ENCODE results near the gene TK1.
A peak's percentile ranks its signal among the peaks of the same experiment; 100 is the strongest.

TK1 gene

GRCh38 chr17:78204387-78205123 is 17.7 kb upstream of the TK1 start:
- peaks cover 18% of the 10 kb centered on the region for H3K36me3 Mint-ChIP-seq (ENCODE audit: low read depth)
- H3K27ac Mint-ChIP-seq = no peak overlapping the region
- DNase-seq = no peak
- H3K4me1 Mint-ChIP-seq (ENCODE audit: low read depth) = no peaks in the 10 kb centered on the region
- no peak overlapping the region for H3K4me3 Mint-ChIP-seq
- H3K27me3 Mint-ChIP-seq = no peaks in the 10 kb centered on the region
- H3K9me3 Mint-ChIP-seq = no peaks in the 10 kb centered on the region

GRCh38 chr17:78202666-78203065 is 15.8 kb upstream of the TK1 start:
- Mint-ChIP-seq H3K27ac (no peak overlapping the region), H3K9me3 (no peaks in the 10 kb centered on the region), H3K4me3 (no peak overlapping the region), H3K27me3 (no peaks in the 10 kb centered on the region), H3K36me3 (ENCODE audit: low read depth) (peaks cover 29% of the 10 kb centered on the region), H3K4me1 (ENCODE audit: low read depth) (peaks cover 3% of the 10 kb centered on the region)
- DNase-seq = no peak

GRCh38 chr17:78200451-78200850 is 13.6 kb upstream of the TK1 start:
- Mint-ChIP-seq H3K27ac (no peak overlapping the region), H3K27me3 (no peaks in the 10 kb centered on the region), H3K4me1 (ENCODE audit: low read depth) (peaks cover 3% of the 10 kb centered on the region), H3K9me3 (no peaks in the 10 kb centered on the region), H3K4me3 (no peak overlapping the region), H3K36me3 (ENCODE audit: low read depth) (peaks cover 30% of the 10 kb centered on the region)
- DNase-seq = no peak

GRCh38 chr17:78197147-78197832 is 10.4 kb upstream of the TK1 start:
- H3K27me3 Mint-ChIP-seq = no peaks in the 10 kb centered on the region
- H3K9me3 Mint-ChIP-seq = no peaks in the 10 kb centered on the region
- no peak for DNase-seq
- H3K27ac Mint-ChIP-seq = no peak overlapping the region
- peaks cover 46% of the 10 kb centered on the region for H3K36me3 Mint-ChIP-seq (ENCODE audit: low read depth)
- peaks cover 3% of the 10 kb centered on the region for H3K4me1 Mint-ChIP-seq (ENCODE audit: low read depth)
- no peak overlapping the region for H3K4me3 Mint-ChIP-seq

DNA sequence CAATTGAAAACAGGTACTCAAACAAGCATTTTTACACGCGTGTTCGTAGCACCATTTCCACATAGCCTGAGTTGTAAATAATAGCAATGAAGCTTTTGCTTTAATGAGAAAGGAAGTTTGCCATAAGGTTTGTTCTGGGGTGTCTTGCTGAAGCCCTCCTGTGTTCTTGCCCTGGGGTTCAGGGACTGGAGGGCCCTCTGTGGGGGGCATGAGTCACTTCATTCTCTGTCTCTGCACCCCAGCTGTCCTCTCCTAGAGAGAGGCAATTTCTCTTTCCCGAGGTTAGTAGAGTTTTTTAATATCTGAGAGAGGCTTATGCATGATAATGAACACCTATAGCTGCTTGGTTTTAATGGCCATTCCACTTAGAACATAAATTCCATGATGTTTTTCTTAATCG is 9.9 kb upstream of the TK1 start:
- Mint-ChIP-seq H3K36me3 (ENCODE audit: low read depth) (peaks cover 48% of the 10 kb centered on the region), H3K4me3 (no peak overlapping the region), H3K9me3 (no peaks in the 10 kb centered on the region), H3K4me1 (ENCODE audit: low read depth) (peaks cover 3% of the 10 kb centered on the region), H3K27me3 (no peaks in the 10 kb centered on the region), H3K27ac (no peak overlapping the region)
- DNase-seq = no peak

- Mint-ChIP-seq H3K4me3 (peak overlapping the region; percentile 90), H3K9me3 (no peaks in the 10 kb centered on the region), H3K27me3 (no peaks in the 10 kb centered on the region), H3K36me3 (ENCODE audit: low read depth) (peaks cover 61% of the 10 kb centered on the region), H3K4me1 (ENCODE audit: low read depth) (peaks cover 31% of the 10 kb centered on the region), H3K27ac (peak overlapping the region; percentile 92)
- peak; percentile 42 for DNase-seq
These were observed 716 bp downstream of the TK1 start for GRCh38 chr17:78185981-78186691.

DNA sequence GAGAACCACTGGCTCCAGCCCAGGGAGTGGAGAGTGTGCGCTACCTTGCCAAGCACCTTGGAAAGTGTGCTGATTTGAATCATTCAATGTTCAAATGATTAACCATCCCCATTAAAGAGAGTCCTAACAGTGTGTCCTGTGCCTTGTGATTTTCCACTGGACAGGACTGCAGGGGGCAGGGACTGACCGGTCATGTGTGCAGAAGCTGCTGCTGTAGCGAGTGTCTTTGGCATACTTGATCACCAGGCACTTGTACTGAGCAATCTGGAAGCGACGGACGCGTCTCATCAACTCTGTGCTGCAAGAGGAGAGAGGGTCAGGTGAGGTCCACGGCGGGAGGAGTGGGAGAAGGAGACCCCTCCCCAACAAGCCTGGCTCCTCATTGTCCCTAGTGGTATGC is 2.0 kb downstream of the TK1 start:
- Mint-ChIP-seq H3K27me3 (no peaks in the 10 kb centered on the region), H3K4me3 (peak overlapping the region; percentile 90), H3K9me3 (no peaks in the 10 kb centered on the region), H3K36me3 (ENCODE audit: low read depth) (peaks cover 65% of the 10 kb centered on the region), H3K27ac (no peak overlapping the region), H3K4me1 (ENCODE audit: low read depth) (peaks cover 36% of the 10 kb centered on the region)
- no peak for DNase-seq

DNA sequence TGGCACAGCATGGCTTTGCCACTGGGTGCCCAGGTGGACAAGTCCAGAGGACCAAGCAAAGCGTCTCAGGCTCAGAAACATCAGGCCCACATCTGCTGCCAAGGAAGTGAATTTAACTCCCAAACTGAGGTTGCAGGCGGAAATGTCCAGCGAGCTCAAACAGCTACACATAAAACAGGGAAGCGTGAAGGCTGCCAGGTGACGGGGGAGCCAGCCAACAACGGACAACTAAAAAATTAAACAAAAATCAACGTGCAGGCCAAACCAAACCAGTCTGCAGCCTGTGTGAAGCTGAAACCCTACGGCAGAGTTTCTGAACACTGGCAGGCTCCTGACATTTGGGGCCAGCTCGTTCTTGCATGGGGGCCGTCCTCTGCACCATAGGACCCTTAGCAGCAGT is 2.5 kb downstream of the TK1 start:
- DNase-seq = no peak
- no peak overlapping the region for H3K4me3 Mint-ChIP-seq
- H3K4me1 Mint-ChIP-seq (ENCODE audit: low read depth) = peaks cover 36% of the 10 kb centered on the region
- H3K27ac Mint-ChIP-seq = no peak overlapping the region
- no peaks in the 10 kb centered on the region for H3K27me3 Mint-ChIP-seq
- H3K36me3 Mint-ChIP-seq (ENCODE audit: low read depth) = peaks cover 70% of the 10 kb centered on the region
- H3K9me3 Mint-ChIP-seq = no peaks in the 10 kb centered on the region

- Mint-ChIP-seq H3K36me3 (ENCODE audit: low read depth) (peaks cover 74% of the 10 kb centered on the region), H3K9me3 (no peaks in the 10 kb centered on the region)
These were observed 2.9 kb downstream of the TK1 start for GRCh38 chr17:78183916-78184315.

DNA sequence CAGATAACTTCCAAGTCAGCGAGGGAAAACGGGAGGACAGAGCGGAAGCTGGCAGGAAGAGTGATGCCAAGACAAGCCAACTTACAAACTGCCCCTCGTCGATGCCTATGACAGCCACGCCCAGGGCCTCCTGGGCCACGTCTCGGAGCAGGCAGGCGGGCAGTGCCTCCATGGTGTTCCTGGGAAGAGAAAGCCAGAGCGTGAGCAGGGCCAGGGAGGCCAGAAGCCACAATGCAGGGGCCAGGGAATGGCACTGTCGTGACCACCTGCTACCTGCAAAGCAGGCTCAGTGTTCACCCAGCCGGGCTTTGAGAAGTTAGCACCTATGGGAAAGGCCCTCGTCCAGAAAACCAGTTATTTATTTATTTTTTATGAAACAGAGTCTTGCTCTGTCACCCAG is 4.3 kb downstream of the TK1 start:
- Mint-ChIP-seq H3K36me3 (ENCODE audit: low read depth) (peaks cover 81% of the 10 kb centered on the region), H3K4me3 (no peak overlapping the region)
- DNase-seq = no peak

More at GRCh38 chr17:78183916-78184315, 2.9 kb downstream of the TK1 start:
- peak overlapping the region; percentile 21 for H3K4me3 Mint-ChIP-seq
- H3K27me3 Mint-ChIP-seq = no peaks in the 10 kb centered on the region
- no peak overlapping the region for H3K27ac Mint-ChIP-seq
- peaks cover 36% of the 10 kb centered on the region for H3K4me1 Mint-ChIP-seq (ENCODE audit: low read depth)
- DNase-seq = no peak

DNA sequence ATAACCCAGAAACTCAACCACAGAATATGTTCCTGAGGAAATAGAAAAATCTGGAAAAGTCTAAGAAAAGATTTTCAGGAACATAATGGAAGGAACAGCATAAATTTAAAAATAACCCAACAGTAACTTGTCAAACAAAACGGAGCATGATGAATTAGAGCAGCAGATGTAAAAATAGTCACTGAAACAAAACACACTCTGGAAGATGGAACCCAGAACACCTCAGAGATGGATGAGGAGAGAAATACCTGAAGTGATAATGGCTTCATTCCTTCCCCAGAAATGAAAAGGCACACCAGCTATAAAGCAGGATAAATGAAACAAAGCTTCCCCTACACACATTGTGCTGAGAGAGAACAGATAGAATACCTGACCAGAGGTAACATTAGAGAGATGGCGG is 6.3 kb downstream of the TK1 start:
- Mint-ChIP-seq H3K9me3 (no peaks in the 10 kb centered on the region), H3K27me3 (no peaks in the 10 kb centered on the region), H3K4me1 (ENCODE audit: low read depth) (peaks cover 41% of the 10 kb centered on the region), H3K4me3 (no peak overlapping the region), H3K36me3 (ENCODE audit: low read depth) (peaks cover 86% of the 10 kb centered on the region), H3K27ac (peak overlapping the region; percentile 35)
- DNase-seq = no peak

More for the DNA sequence above, 4.3 kb downstream of the TK1 start:
- no peaks in the 10 kb centered on the region for H3K27me3 Mint-ChIP-seq
- peak overlapping the region; percentile 44 for H3K27ac Mint-ChIP-seq
- no peaks in the 10 kb centered on the region for H3K9me3 Mint-ChIP-seq
- peaks cover 30% of the 10 kb centered on the region for H3K4me1 Mint-ChIP-seq (ENCODE audit: low read depth)

- Mint-ChIP-seq H3K4me3 (no peak overlapping the region), H3K27ac (no peak overlapping the region), H3K27me3 (no peaks in the 10 kb centered on the region), H3K36me3 (ENCODE audit: low read depth) (peaks cover 88% of the 10 kb centered on the region), H3K9me3 (no peaks in the 10 kb centered on the region), H3K4me1 (ENCODE audit: low read depth) (peaks cover 41% of the 10 kb centered on the region)
- DNase-seq = no peak
These were observed 6.8 kb downstream of the TK1 start for GRCh38 chr17:78180083-78180482.

- Mint-ChIP-seq H3K4me1 (ENCODE audit: low read depth) (peaks cover 36% of the 10 kb centered on the region), H3K27ac (no peak overlapping the region), H3K27me3 (no peaks in the 10 kb centered on the region), H3K36me3 (ENCODE audit: low read depth) (peaks cover 89% of the 10 kb centered on the region), H3K9me3 (no peaks in the 10 kb centered on the region), H3K4me3 (no peak overlapping the region)
- no peak for DNase-seq
These were observed 7.5 kb downstream of the TK1 start for GRCh38 chr17:78179372-78179771.

- peak; percentile 86 for DNase-seq
- no peaks in the 10 kb centered on the region for H3K9me3 Mint-ChIP-seq
- H3K27me3 Mint-ChIP-seq = no peaks in the 10 kb centered on the region
- no peak overlapping the region for H3K4me3 Mint-ChIP-seq
- H3K36me3 Mint-ChIP-seq (ENCODE audit: low read depth) = peaks cover 89% of the 10 kb centered on the region
- H3K4me1 Mint-ChIP-seq (ENCODE audit: low read depth) = peaks cover 57% of the 10 kb centered on the region
- H3K27ac Mint-ChIP-seq = no peak overlapping the region
These were observed 10.3 kb downstream of the TK1 start for GRCh38 chr17:78176548-78177025.

- H3K36me3 Mint-ChIP-seq (ENCODE audit: low read depth) = peaks cover 89% of the 10 kb centered on the region
- no peaks in the 10 kb centered on the region for H3K9me3 Mint-ChIP-seq
- H3K27me3 Mint-ChIP-seq = no peaks in the 10 kb centered on the region
- no peak overlapping the region for H3K4me3 Mint-ChIP-seq
- DNase-seq = no peak
- H3K4me1 Mint-ChIP-seq (ENCODE audit: low read depth) = peaks cover 65% of the 10 kb centered on the region
- peak overlapping the region; percentile 59 for H3K27ac Mint-ChIP-seq
These were observed 11.2 kb downstream of the TK1 start for GRCh38 chr17:78175643-78175981.

Measured in activated T-cell treated with anti-CD3 and anti-CD28 coated beads, Interleukin-2, amount 50 U/mL, for 24 hours (primary cell).